Cerebellar nuclear complex (tissue), 1 donor: Measurements from ENCODE around the gene OR2T33.
"Not testable (repeated sequence)": the region's sequence is repeated elsewhere in the genome, so short reads cannot be mapped to it uniquely, and the experiment has no call there.

Experiments
- DNase-seq, 2 experiments: peaks; one replicate each; lab custom pipeline; 2025; lab: John Stamatoyannopoulos, UW

OR2T33 gene

GRCh38 chr1:248277876-248278275 lies at the start of gene OR2T33:
Gene OR2T33, minus strand, starts transcription at chr1:248277976. Its CDS starts 4,162 bp downstream, at chr1:248273814.
- no peak for DNase-seq

DNA sequence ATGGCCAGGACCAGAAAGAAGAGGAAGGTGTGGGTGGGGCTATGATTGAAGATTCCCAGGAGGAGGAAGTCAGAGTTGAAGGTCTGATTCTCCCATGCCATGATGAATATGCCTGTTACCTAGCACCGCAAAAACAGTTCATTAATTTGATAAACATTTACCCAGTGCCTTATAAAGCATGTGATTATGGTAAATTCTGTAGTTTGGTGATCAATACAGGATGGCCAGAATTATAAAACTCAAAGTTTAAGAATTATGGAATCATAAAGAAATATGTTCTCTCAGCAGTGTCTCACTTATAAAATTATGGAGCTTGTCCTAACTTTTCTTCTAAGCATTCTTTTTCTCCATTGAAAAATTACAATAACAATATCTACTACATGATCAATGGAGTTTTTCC lies 46.7 kb upstream of the OR2T33 start, which contains the start of gene OR2M7:
OR2M7 (minus strand) TSS at position 101 of the 400 bp plus-strand sequence; CDS start at position 101, 0 bp downstream.
- no peak for DNase-seq

DNA sequence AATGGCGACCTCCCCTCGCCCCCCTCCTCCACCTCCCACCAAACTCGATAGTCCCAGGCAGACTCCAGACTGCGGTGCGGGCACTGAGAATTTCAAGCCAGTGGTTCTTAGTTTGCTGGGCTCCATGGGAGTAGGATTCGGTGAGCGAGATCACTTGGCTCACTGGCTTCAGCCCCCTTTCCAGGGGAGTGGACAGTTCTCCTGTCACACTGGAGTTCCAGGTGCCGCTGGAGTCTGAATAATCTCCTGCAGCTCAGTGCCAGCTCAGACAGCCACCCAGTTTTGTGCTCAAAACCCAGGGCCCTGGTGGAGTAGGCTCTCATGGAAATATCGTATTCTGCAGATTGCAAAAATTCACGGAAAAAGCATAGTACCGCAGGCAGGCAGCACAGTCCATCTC lies 39.0 kb upstream of the OR2T33 start:
- DNase-seq: no peak

DNA sequence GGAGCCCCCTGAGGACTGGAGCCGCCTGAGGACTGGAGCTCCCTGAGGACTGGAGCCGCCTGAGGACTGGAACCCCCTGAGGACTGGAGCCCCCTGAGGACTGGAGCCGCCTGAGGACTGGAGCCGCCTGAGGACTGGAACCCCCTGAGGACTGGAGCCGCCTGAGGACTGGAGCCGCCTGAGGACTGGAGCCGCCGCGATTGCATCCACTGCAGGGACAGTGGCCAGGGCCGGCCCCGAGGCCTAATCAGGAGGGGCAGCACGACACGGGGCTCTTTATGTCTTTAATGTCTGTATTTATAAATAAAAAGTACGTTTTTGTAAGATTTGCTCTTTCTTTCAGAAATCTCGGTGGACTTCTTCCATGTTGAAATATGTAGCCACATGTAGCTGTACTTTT lies 29.0 kb upstream of the OR2T33 start:
- DNase-seq: not testable (repeated sequence)

GRCh38 chr1:248306103-248306502 lies 28.3 kb upstream of the OR2T33 start:
- no peak for DNase-seq

- DNase-seq: not testable (repeated sequence)
These were observed 27.9 kb upstream of the OR2T33 start for GRCh38 chr1:248305672-248306071.

DNA sequence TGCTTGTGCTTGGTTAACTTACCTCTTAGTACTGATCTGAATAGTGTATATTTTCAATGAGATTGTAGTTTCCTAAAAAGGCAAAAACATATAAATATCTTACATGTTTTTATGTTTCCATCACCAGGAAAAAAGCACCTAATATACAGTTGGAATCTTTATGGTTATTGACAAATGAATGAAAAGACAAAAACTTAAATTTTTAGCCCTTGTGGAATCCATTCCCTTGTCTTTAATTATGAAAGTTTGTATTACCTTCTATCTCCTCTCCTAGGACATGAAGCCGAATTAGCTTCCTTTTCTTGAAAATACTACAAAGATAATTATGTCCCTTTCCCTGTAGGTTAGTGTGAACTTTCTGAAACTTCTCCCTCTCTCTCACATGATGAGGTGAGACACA lies 25.5 kb upstream of the OR2T33 start, which contains the start of gene OR2T12:
OR2T12 (minus strand) TSS at position 101 of the 400 bp plus-strand sequence. CDS start 7,846 bp downstream, outside the sequence.
- no peak for DNase-seq

DNA sequence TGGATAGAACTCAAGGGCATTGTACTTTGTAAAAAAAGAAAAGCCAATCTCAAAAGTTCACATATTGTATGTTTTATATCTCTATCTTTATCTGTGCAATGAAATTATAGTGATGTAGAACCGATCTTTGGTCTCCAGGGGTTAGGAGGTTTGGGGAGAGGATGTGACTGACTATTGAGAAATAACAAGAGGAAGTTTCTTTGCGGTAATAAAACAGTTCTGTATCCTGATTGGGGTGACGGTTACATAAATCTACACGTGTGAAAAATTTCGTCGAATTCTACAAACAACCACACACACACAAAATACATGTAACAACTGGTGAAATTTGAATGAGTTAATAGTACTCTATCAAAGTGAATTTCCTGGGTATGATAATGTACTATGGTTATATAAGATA lies 10.6 kb upstream of the OR2T33 start:
- DNase-seq: no peak

GRCh38 chr1:248273225-248273624 lies 4.6 kb downstream of the OR2T33 start:
- not testable (repeated sequence) for DNase-seq

DNA sequence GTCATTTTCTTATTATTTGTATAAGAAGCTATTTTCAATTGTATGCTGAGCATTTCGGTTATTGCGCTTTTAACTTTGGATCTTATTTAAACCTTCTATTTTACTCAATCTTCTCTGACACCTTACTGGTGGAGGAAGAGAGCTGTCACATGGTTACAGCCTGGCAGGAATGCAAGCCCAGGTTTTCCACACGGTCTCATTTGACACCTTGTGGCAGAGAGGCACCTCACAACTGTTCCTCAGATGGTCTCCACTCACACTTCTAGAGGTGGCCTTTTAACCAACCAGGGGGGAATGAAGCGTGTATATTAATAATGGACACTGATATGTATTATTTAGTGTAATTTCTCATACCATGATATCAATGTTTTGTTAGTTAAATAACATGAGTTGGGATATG lies 9.6 kb downstream of the OR2T33 start:
- DNase-seq: no peak

- DNase-seq: not testable (repeated sequence)
These were observed 18.5 kb downstream of the OR2T33 start for GRCh38 chr1:248259309-248259708.

DNA sequence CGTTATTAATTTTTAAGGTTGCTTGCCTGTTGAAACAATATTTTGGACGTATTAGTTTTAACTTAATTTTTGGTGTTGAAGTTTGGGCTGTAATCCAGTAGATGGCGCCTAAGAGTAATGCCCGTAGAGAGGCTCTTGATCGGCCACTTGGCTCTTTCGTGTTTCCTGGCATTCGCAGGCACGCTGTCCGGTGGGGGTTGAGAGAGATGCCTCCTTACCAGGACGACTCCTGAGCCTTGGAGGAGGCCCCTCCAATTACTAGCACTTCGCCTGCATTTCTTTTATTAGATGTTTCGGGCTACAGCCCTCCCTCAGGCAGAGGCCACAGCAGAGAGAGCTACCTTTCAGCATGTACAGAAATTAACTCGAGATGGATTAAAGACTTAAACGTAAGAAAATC lies 34.6 kb downstream of the OR2T33 start:
- DNase-seq: no peak

DNA sequence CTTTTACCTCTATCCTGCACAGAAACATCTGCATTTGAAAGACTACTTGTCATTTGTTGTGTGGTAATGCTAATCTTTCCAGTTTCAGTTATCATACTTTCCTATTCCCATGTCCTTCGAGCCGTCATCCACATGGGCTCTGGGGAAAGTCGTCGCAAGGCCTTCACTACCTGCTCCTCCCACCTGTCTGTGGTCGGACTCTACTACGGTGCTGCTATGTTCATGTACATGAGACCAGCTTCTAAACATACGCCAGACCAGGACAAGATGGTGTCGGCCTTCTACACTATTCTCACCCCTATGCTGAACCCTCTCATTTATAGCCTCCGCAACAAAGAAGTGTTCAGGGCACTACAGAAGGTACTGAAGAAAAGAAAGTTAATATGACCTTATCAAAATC lies 38.3 kb downstream of the OR2T33 start:
- DNase-seq: no peak

GRCh38 chr1:248231117-248231516 lies 46.7 kb downstream of the OR2T33 start, which contains the start of gene OR2M4:
Gene OR2M4, plus strand, starts transcription at chr1:248231417. Its CDS starts 7,512 bp downstream, at chr1:248238929.
- DNase-seq: no peak

GRCh38 chr1:248229360-248229908 lies 48.3 kb downstream of the OR2T33 start:
- DNase-seq: no peak

GRCh38 chr1:248225537-248225936 lies 52.2 kb downstream of the OR2T33 start:
- no peak for DNase-seq
